GM18507 (cell line): ENCODE measurements around the gene KDM4F.
A peak's percentile ranks its signal among the peaks of the same experiment; 100 is the strongest.

Experiments
- DNase-seq: peaks from one replicate; pipeline ENCODE4 v3.0.0; 2011; ENCODE audit warnings: low read depth; ENCODE audit not compliant: insufficient read length; ENCODE audit errors: extremely low spot score
- FAIRE-seq: peaks from 2 replicates; lab custom pipeline; 2011; peaks lifted over from hg19 to GRCh38; lab: Jason Lieb, UNC

The KDM4F gene

GRCh38 chr11:95086836-95087570 is 37.8 kb downstream of the KDM4F start:
- DNase-seq, result no peak

GRCh38 chr11:95088946-95089619 is 39.9 kb downstream of the KDM4F start:
- peak; percentile 86 for FAIRE-seq
- no peak for DNase-seq

More at GRCh38 chr11:95086836-95087570, 37.8 kb downstream of the KDM4F start:
- no peak for FAIRE-seq

GRCh38 chr11:95089620-95090542 is 40.7 kb downstream of the KDM4F start, which contains the start of gene ENDOD1:
Gene ENDOD1, plus strand, starts transcription at chr11:95089846. Its CDS starts 82 bp downstream, at chr11:95089928.
- FAIRE-seq (peak; percentile 87), DNase-seq (peak; percentile 73)

DNA sequence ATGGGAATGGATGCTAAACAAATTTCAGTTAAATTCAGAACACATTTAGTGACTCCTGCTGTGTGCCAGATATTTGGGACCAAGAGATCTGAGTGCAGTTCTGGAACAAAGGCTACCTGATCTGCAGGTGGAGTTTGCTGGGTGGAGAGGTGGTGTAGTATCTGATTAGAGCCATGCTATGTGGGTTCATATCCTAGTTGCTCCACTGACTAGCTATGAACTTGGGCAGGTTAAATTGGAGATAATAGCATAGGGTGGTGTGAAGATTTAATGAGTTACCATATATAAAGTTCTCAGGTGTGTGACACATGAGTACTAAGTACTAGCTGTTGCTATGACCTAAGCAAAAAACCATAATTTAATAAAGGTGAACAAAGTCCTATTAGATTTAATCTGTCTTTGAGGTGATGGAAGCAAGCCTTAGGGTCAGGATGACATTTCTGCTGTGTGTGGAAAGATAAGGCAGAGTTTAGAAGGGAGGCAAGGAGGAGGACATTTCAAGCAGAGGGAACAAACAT is 42.5 kb downstream of the KDM4F start:
- DNase-seq, result no peak
- FAIRE-seq, result no peak

DNA sequence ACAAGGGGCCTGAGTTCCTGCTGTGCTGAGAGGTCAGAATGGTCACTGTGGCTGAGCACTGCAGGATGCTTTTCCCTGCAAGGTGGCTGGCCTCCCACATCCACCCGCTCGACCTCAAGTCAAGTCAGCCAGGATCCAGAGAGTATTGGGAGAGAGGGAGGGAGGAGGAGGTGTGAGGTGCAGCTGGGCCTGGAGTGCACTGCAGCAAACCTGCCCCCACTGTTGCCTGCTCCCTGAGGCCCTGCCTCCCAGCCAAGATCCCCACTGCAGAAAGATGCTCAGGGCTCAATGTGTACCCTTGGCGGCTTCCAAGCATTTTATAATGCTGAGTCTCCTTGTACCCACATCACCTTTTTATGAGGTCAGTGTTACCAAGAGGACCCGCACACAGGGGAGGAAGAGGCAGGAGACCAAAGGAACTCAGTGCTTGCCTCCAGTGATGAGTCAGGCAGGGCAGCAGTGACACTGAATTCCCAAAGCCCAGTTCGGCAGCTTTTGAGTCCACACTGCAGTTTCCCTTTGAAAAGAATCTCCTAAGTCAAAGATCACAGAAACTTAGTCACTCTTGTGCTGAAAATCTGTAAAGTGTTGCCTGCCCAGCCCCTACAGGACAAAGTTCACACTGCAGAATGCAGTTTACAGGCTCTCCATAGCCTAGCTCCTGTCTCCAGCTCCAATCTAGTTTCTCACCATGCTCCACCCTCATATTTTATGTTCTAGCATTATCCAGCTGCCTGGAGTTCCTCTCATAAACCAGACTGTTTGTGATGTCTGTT is 43.5 kb downstream of the KDM4F start:
- DNase-seq (no peak), FAIRE-seq (peak; percentile 73)

DNA sequence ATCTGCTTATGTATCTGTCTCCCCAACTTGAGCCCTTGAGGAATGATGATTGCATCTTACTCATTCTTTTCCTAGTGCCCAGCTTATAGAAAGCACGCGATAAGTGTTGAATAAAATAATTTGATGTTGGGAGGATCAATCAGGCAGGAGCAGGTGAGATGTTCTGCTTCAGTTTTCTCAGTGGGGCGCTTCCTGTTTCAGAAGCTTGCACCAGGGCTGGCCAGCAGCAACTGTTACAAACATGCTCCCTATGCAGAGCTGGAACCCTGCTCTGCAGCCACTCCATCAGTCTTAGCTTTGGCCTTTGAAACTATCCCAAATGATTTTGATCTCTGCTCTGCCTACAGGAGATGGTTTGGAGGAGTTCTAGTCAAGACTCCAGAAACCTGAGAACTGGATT is 44.3 kb downstream of the KDM4F start:
- peak; percentile 65 for FAIRE-seq
- DNase-seq, result no peak

- DNase-seq (no peak), FAIRE-seq (peak; percentile 94)
These were observed 46.8 kb downstream of the KDM4F start for GRCh38 chr11:95095858-95096587.

GRCh38 chr11:95097209-95097608 is 48.0 kb downstream of the KDM4F start:
- no peak for DNase-seq
- no peak for FAIRE-seq

GRCh38 chr11:95098826-95099225 is 49.6 kb downstream of the KDM4F start:
- DNase-seq (no peak), FAIRE-seq (no peak)

DNA sequence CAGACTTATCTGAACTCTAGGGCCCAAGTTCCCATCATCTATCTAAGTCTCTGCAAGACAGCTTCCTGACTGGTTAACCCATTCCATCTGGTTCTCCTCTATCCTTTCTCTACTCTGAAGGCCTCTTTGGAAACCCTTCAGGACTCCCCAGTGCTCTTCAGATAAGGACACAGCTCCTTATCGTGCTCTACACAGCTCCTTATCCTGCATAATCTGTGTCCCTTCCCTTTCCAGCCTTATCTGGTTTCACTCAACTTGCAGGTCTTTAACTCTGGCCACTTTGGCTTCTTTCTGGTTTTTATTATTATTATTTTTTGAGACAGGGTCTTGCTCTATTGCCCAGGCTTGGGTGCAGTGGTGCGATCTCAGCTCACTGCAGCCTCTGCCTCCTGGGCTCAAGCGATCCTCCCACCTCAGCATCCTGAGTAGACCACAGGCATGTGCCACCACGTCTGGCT is 51.0 kb downstream of the KDM4F start:
- DNase-seq (no peak), FAIRE-seq (no peak)
